ENCODE data around the gene KRTAP4-1. TPM values are rescaled to one million over a fixed set of nuclear protein-coding genes. Genes with fewer than 3 reads are reported as not detected.
"Not testable (repeated sequence)": the region's sequence is repeated elsewhere in the genome, so short reads cannot be mapped to it uniquely, and the experiment has no call there.

Gene KRTAP4-1
- not detected in 2 replicates for total RNA-seq

DNA sequence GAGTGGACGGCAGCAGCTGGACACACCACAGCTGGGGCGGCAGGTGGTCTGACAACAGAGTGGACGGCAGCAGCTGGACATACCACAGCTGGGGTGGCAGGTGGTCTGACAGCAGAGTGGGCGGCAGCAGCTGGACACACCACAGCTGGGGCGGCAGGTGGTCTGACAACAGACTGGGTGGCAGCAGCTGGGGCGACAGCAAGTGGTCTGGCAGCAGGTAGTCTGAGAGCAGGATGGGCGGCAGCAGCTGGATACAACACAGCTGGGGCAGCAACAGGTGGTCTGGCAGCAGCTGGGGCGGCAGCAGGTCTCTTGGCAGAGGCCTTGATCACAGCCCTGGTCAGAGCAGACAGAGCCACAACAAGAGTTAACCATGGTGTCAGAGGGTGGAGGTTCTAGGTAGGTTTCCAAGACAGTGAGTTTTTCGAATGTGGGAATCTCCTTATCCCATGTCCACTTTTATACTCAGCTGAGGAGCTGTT lies at the start of gene KRTAP4-1:
Gene KRTAP4-1 (minus strand): TSS at position 432 of the 482 bp plus-strand sequence. CDS start 57 bp downstream, at position 375.
- H3K4me2 ChIP-seq (ENCODE audit: insufficient read depth, low read length) = no peak within 1 kb of the TSS
- H3K4me3 ChIP-seq (ENCODE audit: insufficient read depth, low read length) = no peak within 1 kb of the TSS
- no peak within 1 kb of the TSS for H2AFZ ChIP-seq (ENCODE audit: low read length)
- H3K36me3 ChIP-seq (ENCODE audit: insufficient read depth, low read length) = no peaks in the 10 kb centered on the region
- no peak for DNase-seq (ENCODE audit: insufficient read length, low spot score, missing footprints)
- no peaks in the 10 kb centered on the region for H3K27me3 ChIP-seq (ENCODE audit: insufficient read depth, low read length)
- no peak for TF ChIP-seq CTCF (IDR thresholded peaks at IDR 0.05; ENCODE audit: extremely low read depth, low read depth, low read length)
- H3K4me1 ChIP-seq (ENCODE audit: insufficient read depth, low read length) = peaks cover 3% of the 10 kb centered on the region
- no peaks in the 10 kb centered on the region for H3K9me3 ChIP-seq (ENCODE audit: low read depth, low read length)
- H4K20me1 ChIP-seq (ENCODE audit: insufficient read depth, low read length) = no peaks in the 10 kb centered on the region
- no peak within 1 kb of the TSS for H3K27ac ChIP-seq (ENCODE audit: low read depth, low read length)
- H3K79me2 ChIP-seq (ENCODE audit: insufficient read depth, low read length) = no peaks in the 10 kb centered on the region

- not testable (repeated sequence) for H3K9me3 ChIP-seq (ENCODE audit: low read depth, low read length); H2AFZ ChIP-seq (ENCODE audit: low read length); H3K4me3 ChIP-seq (ENCODE audit: insufficient read depth, low read length); H3K36me3 ChIP-seq (ENCODE audit: insufficient read depth, low read length); H3K4me1 ChIP-seq (ENCODE audit: insufficient read depth, low read length); H3K27ac ChIP-seq (ENCODE audit: low read depth, low read length); H3K4me2 ChIP-seq (ENCODE audit: insufficient read depth, low read length); H4K20me1 ChIP-seq (ENCODE audit: insufficient read depth, low read length); DNase-seq (ENCODE audit: insufficient read length, low spot score, missing footprints); H3K79me2 ChIP-seq (ENCODE audit: insufficient read depth, low read length); H3K27me3 ChIP-seq (ENCODE audit: insufficient read depth, low read length)
Observed at GRCh38 chr17:41232399-41233105, 47.8 kb upstream of the KRTAP4-1 start, which contains the start of gene KRTAP9-3. Gene KRTAP9-3, plus strand, starts transcription at chr17:41232449. Its CDS starts 53 bp downstream, at chr17:41232502.

- Histone ChIP-seq H3K4me2 (ENCODE audit: insufficient read depth, low read length) (no peak overlapping the region), H3K4me3 (ENCODE audit: insufficient read depth, low read length) (no peak overlapping the region), H3K79me2 (ENCODE audit: insufficient read depth, low read length) (no peaks in the 10 kb centered on the region), H3K36me3 (ENCODE audit: insufficient read depth, low read length) (no peaks in the 10 kb centered on the region), H3K27ac (ENCODE audit: low read depth, low read length) (no peak overlapping the region), H3K9me3 (ENCODE audit: low read depth, low read length) (no peaks in the 10 kb centered on the region), H4K20me1 (ENCODE audit: insufficient read depth, low read length) (no peaks in the 10 kb centered on the region), H3K4me1 (ENCODE audit: insufficient read depth, low read length) (no peaks in the 10 kb centered on the region), H2AFZ (ENCODE audit: low read length) (no peak overlapping the region), H3K27me3 (ENCODE audit: insufficient read depth, low read length) (peaks cover 3% of the 10 kb centered on the region)
- DNase-seq (ENCODE audit: insufficient read length, low spot score, missing footprints) = no peak
- TF ChIP-seq CTCF (IDR thresholded peaks at IDR 0.05; ENCODE audit: extremely low read depth, low read depth, low read length) = no peak
Observed at GRCh38 chr17:41231731-41232130, 47.0 kb upstream of the KRTAP4-1 start.

- H3K79me2 ChIP-seq (ENCODE audit: insufficient read depth, low read length) = no peaks in the 10 kb centered on the region
- H3K9me3 ChIP-seq (ENCODE audit: low read depth, low read length) = no peaks in the 10 kb centered on the region
- no peaks in the 10 kb centered on the region for H3K4me1 ChIP-seq (ENCODE audit: insufficient read depth, low read length)
- no peak overlapping the region for H3K4me3 ChIP-seq (ENCODE audit: insufficient read depth, low read length)
- H2AFZ ChIP-seq (ENCODE audit: low read length) = no peak overlapping the region
- H4K20me1 ChIP-seq (ENCODE audit: insufficient read depth, low read length) = no peaks in the 10 kb centered on the region
- no peaks in the 10 kb centered on the region for H3K36me3 ChIP-seq (ENCODE audit: insufficient read depth, low read length)
- no peak overlapping the region for H3K4me2 ChIP-seq (ENCODE audit: insufficient read depth, low read length)
- no peak for TF ChIP-seq CTCF (IDR thresholded peaks at IDR 0.05; ENCODE audit: extremely low read depth, low read depth, low read length)
- H3K27ac ChIP-seq (ENCODE audit: low read depth, low read length) = no peak overlapping the region
- H3K27me3 ChIP-seq (ENCODE audit: insufficient read depth, low read length) = peaks cover 3% of the 10 kb centered on the region
- no peak for DNase-seq (ENCODE audit: insufficient read length, low spot score, missing footprints)
Observed at GRCh38 chr17:41230094-41230493, 45.4 kb upstream of the KRTAP4-1 start.

DNA sequence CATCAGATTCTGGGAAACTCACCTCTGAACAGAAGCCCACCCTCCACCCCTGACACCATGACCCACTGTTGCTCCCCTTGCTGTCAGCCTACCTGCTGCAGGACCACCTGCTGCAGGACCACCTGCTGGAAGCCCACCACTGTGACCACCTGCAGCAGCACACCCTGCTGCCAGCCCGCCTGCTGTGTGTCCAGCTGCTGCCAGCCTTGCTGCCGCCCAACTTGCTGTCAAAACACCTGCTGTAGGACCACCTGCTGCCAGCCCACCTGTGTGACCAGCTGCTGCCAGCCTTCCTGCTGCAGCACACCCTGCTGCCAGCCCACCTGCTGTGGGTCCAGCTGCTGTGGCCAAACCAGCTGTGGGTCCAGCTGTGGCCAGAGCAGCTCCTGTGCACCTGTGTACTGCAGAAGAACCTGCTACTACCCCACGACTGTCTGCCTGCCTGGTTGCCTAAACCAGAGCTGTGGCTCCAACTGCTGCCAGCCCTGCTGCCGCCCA lies 41.9 kb upstream of the KRTAP4-1 start, which contains the start of gene KRTAP9-2:
Gene KRTAP9-2 (plus strand): TSS at position 51 of the 498 bp plus-strand sequence. CDS start 7 bp downstream, at position 58.
- not testable (repeated sequence) for H4K20me1 ChIP-seq (ENCODE audit: insufficient read depth, low read length); H2AFZ ChIP-seq (ENCODE audit: low read length); H3K79me2 ChIP-seq (ENCODE audit: insufficient read depth, low read length); H3K27me3 ChIP-seq (ENCODE audit: insufficient read depth, low read length); H3K36me3 ChIP-seq (ENCODE audit: insufficient read depth, low read length); H3K27ac ChIP-seq (ENCODE audit: low read depth, low read length); H3K4me1 ChIP-seq (ENCODE audit: insufficient read depth, low read length); H3K4me3 ChIP-seq (ENCODE audit: insufficient read depth, low read length); H3K9me3 ChIP-seq (ENCODE audit: low read depth, low read length); DNase-seq (ENCODE audit: insufficient read length, low spot score, missing footprints); H3K4me2 ChIP-seq (ENCODE audit: insufficient read depth, low read length)
